Osteoblast (primary cell): ENCODE data around the gene CHST9. TPM values are rescaled to one million over a fixed set of nuclear protein-coding genes. Genes with fewer than 3 reads are reported as not detected.

Experiments
- DNase-seq: peaks from one replicate; pipeline ENCODE4 v3.0.0; 2011; ENCODE audit warnings: low spot score, mixed read lengths; ENCODE audit not compliant: insufficient read length; ENCODE audit errors: missing footprints
- H2AFZ ChIP-seq: 2 replicates; pipeline ENCODE4 v1.6.0; 2011; ENCODE audit warnings: mild to moderate bottlenecking, low read length
- H3K27ac ChIP-seq: 2 replicates; pipeline ENCODE4 v1.5.1; 2011; ENCODE audit warnings: mild to moderate bottlenecking, low read depth, low read length, moderate library complexity
- H3K27me3 ChIP-seq: 2 replicates; pipeline ENCODE4 v1.6.0; 2012; ENCODE audit warnings: mild to moderate bottlenecking, control low read depth, inconsistent platforms, low read length, moderate library complexity; ENCODE audit not compliant: insufficient read depth
- H3K36me3 ChIP-seq: 2 replicates; pipeline ENCODE4 v1.5.1; 2011; ENCODE audit warnings: mild to moderate bottlenecking, low read length, control low read depth, moderate library complexity; ENCODE audit not compliant: insufficient read depth
- H3K4me1 ChIP-seq: 2 replicates; pipeline ENCODE4 v1.5.1; 2011; ENCODE audit warnings: mild to moderate bottlenecking, low read length, control low read depth, moderate library complexity; ENCODE audit not compliant: insufficient read depth
- H3K4me2 ChIP-seq: 2 replicates; pipeline ENCODE4 v1.6.0; 2011; ENCODE audit warnings: mild to moderate bottlenecking, low read length; ENCODE audit not compliant: insufficient read depth
- H3K4me3 ChIP-seq: fragments of 200-600 bp; sonication (generic); 3 replicates; pipeline ENCODE4 v1.5.1; 2012; ENCODE audit warnings: mild to moderate bottlenecking, low read length, inconsistent platforms; ENCODE audit not compliant: insufficient read depth
- H3K79me2 ChIP-seq: 2 replicates; pipeline ENCODE4 v1.6.0; 2012; ENCODE audit warnings: mild to moderate bottlenecking, low read length, control low read depth, inconsistent platforms; ENCODE audit not compliant: insufficient read depth
- H3K9me3 ChIP-seq: 2 replicates; pipeline ENCODE4 v1.5.1; 2011; ENCODE audit warnings: low read depth, low read length, control low read depth
- H4K20me1 ChIP-seq: 2 replicates; pipeline ENCODE4 v1.6.0; 2012; ENCODE audit warnings: mild to moderate bottlenecking, low read length, control low read depth; ENCODE audit not compliant: insufficient read depth
- total RNA-seq: library from RNA; depleted of rRNA; stranded (reverse); fragments of >200 nt; gene quantifications from 2 replicates; pipeline ENCODE4 v1.2.3, GENCODE V29; 2012
- TF ChIP-seq, protein P1 (sequence below): IDR thresholded peaks from 2 replicates; pipeline ENCODE4 v1.5.1; 2011; ENCODE audit warnings: mild to moderate bottlenecking, low read depth, low read length, moderate library complexity; ENCODE audit errors: extremely low read depth

Gene CHST9
- total RNA-seq, 1 donor: not detected

DNA sequence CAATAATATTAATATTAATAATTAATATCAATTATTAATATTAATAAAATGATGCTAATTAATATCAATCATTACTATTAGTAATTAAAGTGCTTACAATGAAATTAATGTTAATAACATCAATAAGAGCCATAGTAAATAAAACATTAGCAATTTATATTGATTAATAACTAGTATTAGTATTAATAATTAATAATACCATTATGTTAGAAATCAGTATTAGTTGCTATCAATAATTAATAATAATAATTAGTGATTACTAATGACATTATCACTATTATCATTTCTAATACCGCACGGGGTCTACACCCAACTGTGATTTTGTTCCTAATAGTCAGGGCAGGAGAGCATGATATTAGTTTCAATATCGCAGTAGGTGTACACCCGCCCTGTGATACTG is 296.8 kb downstream of the CHST9 start:
- Histone ChIP-seq H4K20me1 (no peaks in the 10 kb centered on the region), H3K36me3 (no peaks in the 10 kb centered on the region), H3K27me3 (no peaks in the 10 kb centered on the region), H3K27ac (no peak overlapping the region), H3K79me2 (no peaks in the 10 kb centered on the region), H3K4me2 (no peak overlapping the region), H3K4me3 (no peak overlapping the region), H3K9me3 (peaks cover 3% of the 10 kb centered on the region), H3K4me1 (no peaks in the 10 kb centered on the region), H2AFZ (no peak overlapping the region)
- DNase-seq: no peak
- TF ChIP-seq, protein P1, sequence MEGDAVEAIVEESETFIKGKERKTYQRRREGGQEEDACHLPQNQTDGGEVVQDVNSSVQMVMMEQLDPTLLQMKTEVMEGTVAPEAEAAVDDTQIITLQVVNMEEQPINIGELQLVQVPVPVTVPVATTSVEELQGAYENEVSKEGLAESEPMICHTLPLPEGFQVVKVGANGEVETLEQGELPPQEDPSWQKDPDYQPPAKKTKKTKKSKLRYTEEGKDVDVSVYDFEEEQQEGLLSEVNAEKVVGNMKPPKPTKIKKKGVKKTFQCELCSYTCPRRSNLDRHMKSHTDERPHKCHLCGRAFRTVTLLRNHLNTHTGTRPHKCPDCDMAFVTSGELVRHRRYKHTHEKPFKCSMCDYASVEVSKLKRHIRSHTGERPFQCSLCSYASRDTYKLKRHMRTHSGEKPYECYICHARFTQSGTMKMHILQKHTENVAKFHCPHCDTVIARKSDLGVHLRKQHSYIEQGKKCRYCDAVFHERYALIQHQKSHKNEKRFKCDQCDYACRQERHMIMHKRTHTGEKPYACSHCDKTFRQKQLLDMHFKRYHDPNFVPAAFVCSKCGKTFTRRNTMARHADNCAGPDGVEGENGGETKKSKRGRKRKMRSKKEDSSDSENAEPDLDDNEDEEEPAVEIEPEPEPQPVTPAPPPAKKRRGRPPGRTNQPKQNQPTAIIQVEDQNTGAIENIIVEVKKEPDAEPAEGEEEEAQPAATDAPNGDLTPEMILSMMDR: no peak

GRCh38 chr18:26875040-26875654 is 310.0 kb downstream of the CHST9 start:
- H3K27me3 ChIP-seq: no peaks in the 10 kb centered on the region
- TF ChIP-seq, protein P1: no peak
- no peaks in the 10 kb centered on the region for H3K36me3 ChIP-seq
- no peak overlapping the region for H3K4me2 ChIP-seq
- no peaks in the 10 kb centered on the region for H3K9me3 ChIP-seq
- H3K4me3 ChIP-seq: no peak overlapping the region
- no peaks in the 10 kb centered on the region for H3K4me1 ChIP-seq
- H2AFZ ChIP-seq: no peak overlapping the region
- H3K27ac ChIP-seq: no peak overlapping the region
- H3K79me2 ChIP-seq: no peaks in the 10 kb centered on the region
- no peaks in the 10 kb centered on the region for H4K20me1 ChIP-seq
- DNase-seq: no peak

DNA sequence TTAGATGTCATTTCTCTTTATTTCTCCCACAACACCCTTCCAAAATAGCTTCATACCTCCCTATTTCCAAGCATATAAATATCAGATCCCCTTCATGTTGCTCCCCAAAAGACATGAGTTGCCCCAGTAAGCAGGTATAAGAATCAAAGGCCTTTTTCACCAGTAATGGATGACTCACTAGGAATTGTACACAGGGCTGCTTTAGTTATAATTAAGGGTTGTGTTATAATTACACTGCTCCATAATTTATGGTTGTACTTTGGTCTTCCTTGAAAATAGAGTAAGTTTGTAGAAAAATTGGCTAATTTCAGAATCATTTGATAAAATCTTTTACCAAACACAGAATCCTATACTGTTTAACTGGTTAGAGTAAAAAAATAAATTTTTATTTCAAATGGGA is 310.8 kb downstream of the CHST9 start:
- H3K4me1 ChIP-seq: no peaks in the 10 kb centered on the region

GRCh38 chr18:26869640-26870039 is 315.5 kb downstream of the CHST9 start:
- H3K79me2 ChIP-seq: no peaks in the 10 kb centered on the region
- TF ChIP-seq, protein P1: no peak
- H3K27ac ChIP-seq: no peak overlapping the region
- H3K4me2 ChIP-seq: no peak overlapping the region
- no peak overlapping the region for H2AFZ ChIP-seq
- H3K27me3 ChIP-seq: no peaks in the 10 kb centered on the region
- H3K9me3 ChIP-seq: no peaks in the 10 kb centered on the region
- H3K4me1 ChIP-seq: no peaks in the 10 kb centered on the region
- no peak overlapping the region for H3K4me3 ChIP-seq
- no peak for DNase-seq
- no peaks in the 10 kb centered on the region for H3K36me3 ChIP-seq
- no peaks in the 10 kb centered on the region for H4K20me1 ChIP-seq

More for the DNA sequence above, 310.8 kb downstream of the CHST9 start:
- Histone ChIP-seq H3K4me3 (no peak overlapping the region), H4K20me1 (no peaks in the 10 kb centered on the region), H2AFZ (no peak overlapping the region), H3K27me3 (no peaks in the 10 kb centered on the region), H3K9me3 (no peaks in the 10 kb centered on the region), H3K36me3 (no peaks in the 10 kb centered on the region), H3K27ac (no peak overlapping the region), H3K79me2 (no peaks in the 10 kb centered on the region), H3K4me2 (no peak overlapping the region)
- TF ChIP-seq, protein P1: no peak
- DNase-seq: no peak
